ENCODE data around the gene NIPSNAP2.

NIPSNAP2 gene

DNA sequence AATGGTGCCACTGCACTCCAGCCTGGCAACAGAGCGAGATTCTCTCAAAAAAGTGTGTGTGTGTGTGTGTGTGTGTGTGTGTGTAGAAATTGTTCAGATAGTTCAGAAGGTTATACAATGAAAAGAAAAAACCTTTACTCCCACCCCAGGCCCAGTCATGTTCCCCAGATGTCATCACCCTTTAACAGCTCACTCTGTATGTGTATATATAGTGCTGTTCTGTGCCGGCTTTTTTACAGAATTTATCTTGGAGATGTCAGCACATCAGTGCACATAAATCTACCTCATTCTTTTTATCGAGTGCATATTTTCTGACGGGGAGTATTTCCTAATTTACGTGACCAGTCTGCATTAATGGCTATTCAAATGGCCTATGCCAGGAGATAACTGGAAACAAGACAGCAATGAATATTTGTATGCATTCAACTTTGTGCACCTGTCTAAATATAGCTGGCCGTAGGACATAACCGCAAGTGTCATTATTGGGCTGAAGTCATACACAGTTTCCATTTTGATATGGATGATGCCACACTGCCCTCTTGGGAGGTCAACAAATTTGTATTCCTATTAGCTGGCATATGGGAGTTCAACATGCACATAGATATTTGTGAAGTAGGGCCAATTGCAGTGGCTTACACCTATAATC lies 11.7 kb downstream of the NIPSNAP2 start:
- no peaks in the 10 kb centered on the region for H3K27me3 ChIP-seq (ENCODE audit: control insufficient read depth, low read length)
- no peak overlapping the region for H3K4me3 ChIP-seq (ENCODE audit: low read length)
- no peak overlapping the region for H3K4me2 ChIP-seq (ENCODE audit: low read length)
- no peaks in the 10 kb centered on the region for H3K9me2 ChIP-seq (replicated peaks; ENCODE audit: control insufficient read depth, low read length)
- 0 out of 2 replicates have a peak, but pooled peaks cover 7% of the 10 kb centered on the region for H4K20me1 ChIP-seq (ENCODE audit: control insufficient read depth, insufficient read depth, low read depth, low read length)
- no peaks in the 10 kb centered on the region for H3F3A ChIP-seq (ENCODE audit: control insufficient read depth, insufficient read depth)
- no peaks in the 10 kb centered on the region for H3K9me3 ChIP-seq (ENCODE audit: control insufficient read depth, insufficient read depth, low read length)
- TF ChIP-seq, protein P1, sequence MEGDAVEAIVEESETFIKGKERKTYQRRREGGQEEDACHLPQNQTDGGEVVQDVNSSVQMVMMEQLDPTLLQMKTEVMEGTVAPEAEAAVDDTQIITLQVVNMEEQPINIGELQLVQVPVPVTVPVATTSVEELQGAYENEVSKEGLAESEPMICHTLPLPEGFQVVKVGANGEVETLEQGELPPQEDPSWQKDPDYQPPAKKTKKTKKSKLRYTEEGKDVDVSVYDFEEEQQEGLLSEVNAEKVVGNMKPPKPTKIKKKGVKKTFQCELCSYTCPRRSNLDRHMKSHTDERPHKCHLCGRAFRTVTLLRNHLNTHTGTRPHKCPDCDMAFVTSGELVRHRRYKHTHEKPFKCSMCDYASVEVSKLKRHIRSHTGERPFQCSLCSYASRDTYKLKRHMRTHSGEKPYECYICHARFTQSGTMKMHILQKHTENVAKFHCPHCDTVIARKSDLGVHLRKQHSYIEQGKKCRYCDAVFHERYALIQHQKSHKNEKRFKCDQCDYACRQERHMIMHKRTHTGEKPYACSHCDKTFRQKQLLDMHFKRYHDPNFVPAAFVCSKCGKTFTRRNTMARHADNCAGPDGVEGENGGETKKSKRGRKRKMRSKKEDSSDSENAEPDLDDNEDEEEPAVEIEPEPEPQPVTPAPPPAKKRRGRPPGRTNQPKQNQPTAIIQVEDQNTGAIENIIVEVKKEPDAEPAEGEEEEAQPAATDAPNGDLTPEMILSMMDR (IDR thresholded peaks at IDR 0.05; ENCODE audit: low read depth, low read length, poor library complexity, severe bottlenecking), result no peak
- TF ChIP-seq EZH2phosphoT487 (IDR thresholded peaks at IDR 0.05; ENCODE audit: borderline replicate concordance, low read length), result no peak
- H3K4me1 ChIP-seq (ENCODE audit: control insufficient read depth, low read length), result no peaks in the 10 kb centered on the region
- peaks cover 38% of the 10 kb centered on the region for H3K36me3 ChIP-seq (ENCODE audit: control insufficient read depth, low read length)
- H3K79me2 ChIP-seq (ENCODE audit: control insufficient read depth, low read length), result peaks cover 44% of the 10 kb centered on the region
- H3K27ac ChIP-seq (ENCODE audit: low read depth, low read length), result no peak overlapping the region

DNA sequence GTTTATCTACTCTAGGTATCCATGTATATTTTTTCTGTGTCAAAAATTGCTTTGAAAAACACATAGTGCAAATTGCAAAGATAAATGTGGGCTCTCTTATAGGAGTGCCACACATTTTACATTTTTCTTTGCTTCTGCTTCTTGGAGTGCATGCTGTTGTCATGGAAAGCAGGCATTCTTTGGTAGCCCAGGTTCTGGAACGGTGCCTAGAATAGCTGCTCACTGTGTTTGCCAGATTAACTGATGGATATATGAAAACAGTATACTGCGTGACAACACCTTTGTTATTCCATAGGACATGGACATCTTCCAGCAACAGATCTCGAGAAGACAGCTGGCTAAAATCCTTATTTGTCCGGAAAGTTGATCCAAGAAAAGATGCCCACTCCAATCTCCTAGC lies 13.4 kb downstream of the NIPSNAP2 start:
- Histone ChIP-seq H3K4me1 (ENCODE audit: control insufficient read depth, low read length) (no peaks in the 10 kb centered on the region), H3K4me2 (ENCODE audit: low read length) (no peak overlapping the region), H3K4me3 (ENCODE audit: low read length) (no peak overlapping the region), H3K9me2 (replicated peaks; ENCODE audit: control insufficient read depth, low read length) (no peaks in the 10 kb centered on the region), H3K79me2 (ENCODE audit: control insufficient read depth, low read length) (peaks cover 28% of the 10 kb centered on the region), H3K9me3 (ENCODE audit: control insufficient read depth, insufficient read depth, low read length) (no peaks in the 10 kb centered on the region), H3K27ac (ENCODE audit: low read depth, low read length) (no peak overlapping the region), H3F3A (ENCODE audit: control insufficient read depth, insufficient read depth) (no peaks in the 10 kb centered on the region), H3K27me3 (ENCODE audit: control insufficient read depth, low read length) (no peaks in the 10 kb centered on the region), H4K20me1 (ENCODE audit: control insufficient read depth, insufficient read depth, low read depth, low read length) (0 out of 2 replicates have a peak, but pooled peaks cover 4% of the 10 kb centered on the region), H3K36me3 (ENCODE audit: control insufficient read depth, low read length) (peaks cover 51% of the 10 kb centered on the region)
- no peak for TF ChIP-seq EZH2phosphoT487 (IDR thresholded peaks at IDR 0.05; ENCODE audit: borderline replicate concordance, low read length)
- TF ChIP-seq, protein P1 (IDR thresholded peaks at IDR 0.05; ENCODE audit: low read depth, low read length, poor library complexity, severe bottlenecking), result no peak

DNA sequence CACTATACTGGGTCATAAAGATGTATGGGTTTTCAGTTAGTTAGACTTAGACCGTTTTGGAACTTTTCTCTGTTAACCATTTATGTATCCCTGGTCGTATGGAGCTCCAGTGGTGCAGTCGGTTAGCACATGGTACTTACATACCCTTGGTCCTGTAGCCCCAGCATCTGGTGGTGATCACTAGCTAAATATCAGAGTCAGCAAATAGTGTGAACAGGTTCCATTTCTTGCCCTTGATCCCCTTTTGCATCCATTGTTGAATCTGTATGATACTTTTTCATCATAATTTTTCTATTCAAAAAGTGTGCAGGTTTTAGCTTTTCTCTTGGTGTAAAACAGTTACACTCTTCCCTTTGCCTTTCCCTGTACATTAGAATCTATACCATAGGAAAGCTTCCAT lies 15.9 kb downstream of the NIPSNAP2 start:
- Histone ChIP-seq H3K4me2 (ENCODE audit: low read length) (no peak overlapping the region), H3K4me1 (ENCODE audit: control insufficient read depth, low read length) (no peaks in the 10 kb centered on the region), H3K27me3 (ENCODE audit: control insufficient read depth, low read length) (no peaks in the 10 kb centered on the region), H3K9me3 (ENCODE audit: control insufficient read depth, insufficient read depth, low read length) (no peaks in the 10 kb centered on the region), H3K9me2 (replicated peaks; ENCODE audit: control insufficient read depth, low read length) (no peaks in the 10 kb centered on the region), H3F3A (ENCODE audit: control insufficient read depth, insufficient read depth) (no peaks in the 10 kb centered on the region), H3K79me2 (ENCODE audit: control insufficient read depth, low read length) (peaks cover 13% of the 10 kb centered on the region), H3K36me3 (ENCODE audit: control insufficient read depth, low read length) (peaks cover 71% of the 10 kb centered on the region), H3K27ac (ENCODE audit: low read depth, low read length) (no peak overlapping the region), H3K4me3 (ENCODE audit: low read length) (no peak overlapping the region), H4K20me1 (ENCODE audit: control insufficient read depth, insufficient read depth, low read depth, low read length) (0 out of 2 replicates have a peak, but pooled peaks cover 4% of the 10 kb centered on the region)
- no peak for TF ChIP-seq EZH2phosphoT487 (IDR thresholded peaks at IDR 0.05; ENCODE audit: borderline replicate concordance, low read length)
- TF ChIP-seq, protein P1 (IDR thresholded peaks at IDR 0.05; ENCODE audit: low read depth, low read length, poor library complexity, severe bottlenecking), result no peak

Measured in DOHH2 (cell line).